GM21526 (cell line): ENCODE results near the gene C10orf143.

Source experiments
- ATAC-seq: cut with Tn5 transposase; IDR thresholded peaks from one replicate; pipeline ENCODE4 v1.9.1; 2021; ENCODE audit warnings: moderate library complexity; ENCODE audit not compliant: unreplicated experiment, low FRiP score

The C10orf143 gene

DNA sequence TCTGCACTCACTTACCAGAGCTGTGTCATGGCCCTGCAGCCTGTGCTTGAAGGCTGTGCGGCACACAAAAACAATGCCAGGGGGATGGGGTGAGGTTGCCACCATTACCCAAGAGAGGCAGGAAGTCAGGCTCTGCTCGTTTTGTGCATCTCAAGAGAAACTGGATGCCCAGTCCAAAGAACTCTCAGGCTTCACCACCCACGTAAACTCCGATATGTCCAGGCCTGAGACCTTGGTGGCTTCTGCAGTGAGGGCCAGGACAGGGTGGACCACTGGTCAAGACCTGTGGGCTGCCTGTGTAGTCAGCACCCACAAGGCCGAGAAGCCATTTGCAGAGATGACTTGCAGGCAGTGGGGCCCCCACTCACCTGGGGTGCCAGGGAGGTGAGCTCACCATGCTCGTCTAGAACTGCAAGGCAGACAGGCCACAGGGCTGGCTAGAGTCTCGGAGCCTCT, 91.9 kb downstream of the C10orf143 start:
- ATAC-seq, result no peak

DNA sequence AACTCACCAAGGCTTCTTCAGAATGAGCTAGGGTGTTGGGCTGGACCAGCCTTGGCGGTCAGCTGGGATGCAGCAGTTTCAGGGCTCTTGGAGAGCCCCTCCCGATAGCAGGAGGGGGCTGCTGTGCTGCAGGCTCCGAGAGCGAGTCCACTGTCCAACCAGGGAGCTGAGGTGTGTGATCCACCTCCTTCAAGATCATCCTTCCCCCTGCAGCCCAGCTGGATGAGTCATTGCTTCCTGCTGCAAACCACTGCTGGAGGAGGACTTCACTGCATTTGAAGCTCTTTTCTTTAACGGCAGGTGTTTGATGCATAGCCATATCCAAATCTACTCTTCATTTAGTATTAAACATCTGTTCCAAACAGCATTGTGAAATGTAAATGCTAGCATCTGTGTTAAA, 92.4 kb downstream of the C10orf143 start:
- ATAC-seq, result no peak

DNA sequence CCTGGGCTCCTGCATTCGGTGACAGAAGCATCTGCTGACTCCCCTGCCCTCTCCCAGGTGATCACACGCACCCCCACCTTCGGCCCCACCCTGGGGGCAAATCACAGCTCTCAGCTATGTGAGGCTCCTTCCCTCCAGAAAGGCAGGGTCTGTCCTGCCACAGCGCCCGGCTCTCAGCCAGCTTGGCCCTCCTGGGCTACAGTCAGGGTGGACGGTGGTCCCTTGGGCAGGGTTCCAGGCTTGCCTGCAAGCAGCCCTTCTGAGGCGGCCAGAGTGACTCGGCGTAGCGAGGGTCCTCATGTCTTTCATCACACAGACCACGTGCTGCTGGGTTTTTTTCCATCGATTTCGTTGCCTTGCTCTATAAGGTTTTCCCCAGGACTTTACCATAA, 93.0 kb downstream of the C10orf143 start:
- no peak for ATAC-seq

DNA sequence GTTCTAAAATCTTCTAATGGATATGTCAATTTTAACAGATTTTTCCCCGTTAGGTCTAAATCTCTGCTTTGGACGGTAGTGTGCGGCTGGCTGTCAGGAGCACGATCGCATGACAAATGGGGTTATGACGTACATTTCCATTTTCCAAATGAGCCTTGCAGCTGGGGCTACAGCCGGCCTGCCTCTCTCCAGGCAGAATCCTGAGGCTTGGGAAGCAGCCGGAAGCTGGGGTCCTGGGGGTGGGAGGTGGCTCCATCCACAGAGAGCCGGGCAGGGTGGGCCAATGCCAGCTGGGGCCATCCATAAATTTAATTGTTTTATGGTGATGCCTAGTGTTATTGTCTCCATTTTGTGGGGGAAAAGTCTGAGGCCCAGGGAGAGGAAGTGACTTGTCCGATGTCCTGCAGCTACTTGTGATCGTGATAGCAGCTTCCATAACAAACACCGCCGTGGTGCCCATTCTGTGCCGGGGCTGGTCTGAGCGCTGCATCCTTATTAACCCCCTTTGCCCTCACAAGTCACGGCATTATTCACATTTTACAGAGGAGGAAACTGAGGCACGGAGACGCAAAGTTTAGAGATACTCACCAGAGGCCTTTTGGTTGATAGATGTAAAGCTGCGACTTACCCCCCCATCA, 93.5 kb downstream of the C10orf143 start:
- no peak for ATAC-seq

DNA sequence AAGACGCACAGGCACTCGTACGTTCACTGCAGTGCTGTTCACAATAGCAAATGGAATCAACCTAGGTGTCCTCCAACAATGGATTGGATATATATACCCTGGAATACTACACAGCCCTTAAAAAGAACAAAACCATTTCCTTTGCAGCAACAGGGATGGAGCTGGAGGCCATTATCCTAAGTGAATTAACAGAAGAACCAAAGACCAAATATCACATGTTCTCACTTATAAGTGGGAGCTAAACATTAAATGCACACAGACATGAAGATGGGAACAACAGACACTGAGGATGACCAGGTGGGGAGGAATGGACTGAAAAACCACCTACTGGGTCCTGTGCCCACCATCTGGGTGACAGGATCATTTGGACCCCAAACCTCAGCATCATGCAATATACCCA, 94.5 kb downstream of the C10orf143 start:
- ATAC-seq, result no peak

DNA sequence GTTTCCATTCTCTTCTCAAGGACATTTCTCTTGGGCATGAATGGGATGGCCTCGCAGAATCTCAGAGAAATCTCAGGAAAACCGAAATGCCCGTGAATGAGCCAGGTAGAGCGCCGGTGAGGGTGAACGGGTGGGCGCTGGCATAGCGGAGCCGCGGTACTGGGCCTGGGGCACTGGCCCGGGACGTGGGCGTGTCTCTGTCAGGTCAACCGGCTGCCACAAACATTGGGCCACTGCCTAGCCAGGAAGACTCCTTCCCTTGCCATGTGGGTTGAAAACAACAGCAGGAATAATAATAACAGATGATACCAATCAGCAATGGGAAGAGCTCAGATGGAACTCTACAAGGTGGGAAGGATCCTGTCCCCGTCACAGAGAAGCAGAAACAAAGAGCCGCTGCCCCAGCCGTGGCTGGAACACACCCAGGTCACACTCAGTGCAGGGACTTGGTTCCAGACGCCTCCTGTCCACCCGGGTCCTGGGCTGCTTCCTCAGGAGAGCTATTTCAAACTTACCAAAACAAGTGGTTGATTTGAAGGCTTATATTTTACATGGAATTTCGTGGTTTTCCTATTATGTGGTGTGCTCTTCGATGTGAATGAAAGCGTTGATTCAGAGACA, 95.4 kb downstream of the C10orf143 start:
- no peak for ATAC-seq

DNA sequence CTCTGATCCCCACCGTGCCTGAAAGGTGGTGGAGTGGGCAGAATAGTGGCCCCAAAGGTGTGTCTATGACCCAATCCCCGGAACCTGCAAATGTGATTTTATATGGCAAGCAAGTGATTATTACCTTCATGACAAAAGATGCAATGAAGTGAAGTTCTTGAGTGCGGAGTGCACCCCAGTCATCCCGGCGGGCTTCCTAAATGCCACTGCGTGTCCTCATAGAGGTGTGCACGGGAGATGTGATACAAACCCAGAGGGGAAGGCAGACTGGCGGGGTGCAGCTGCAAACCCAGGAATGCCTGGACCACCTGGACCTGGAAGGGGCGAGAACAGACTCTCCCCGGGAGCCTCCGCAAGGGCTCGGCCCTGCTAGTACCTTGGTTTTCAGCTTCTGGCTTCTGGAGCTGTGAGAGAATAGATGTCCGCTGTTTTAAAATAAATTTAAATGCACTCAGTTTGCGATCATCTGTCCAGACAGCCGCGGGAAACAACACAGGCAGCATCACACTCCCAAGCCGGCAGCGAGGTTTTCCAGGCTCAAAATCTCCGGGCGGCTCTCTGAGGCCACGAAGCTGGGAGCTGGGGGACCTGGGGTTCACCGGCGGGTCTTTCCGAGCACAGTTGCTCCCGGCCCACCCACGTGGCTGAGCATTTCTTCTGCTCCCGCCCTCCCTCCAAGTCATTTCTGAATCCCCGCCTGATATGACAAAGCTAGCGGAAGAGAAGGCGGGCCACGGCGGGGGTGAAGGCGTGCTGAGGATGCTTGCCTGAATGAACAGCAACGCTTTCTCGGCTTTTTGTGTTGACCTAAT, 96.2 kb downstream of the C10orf143 start:
- ATAC-seq, result no peak
